ENCODE results near the gene TCF7L2.

- no peak for TF ChIP-seq POLR2A (IDR thresholded peaks at IDR 0.05; ENCODE audit: low read depth, low read length)
- TF ChIP-seq TAF1 (IDR thresholded peaks at IDR 0.05; ENCODE audit: borderline replicate concordance, low read depth, low read length), result no peak
- no peak for TF ChIP-seq POLR2AphosphoS5 (IDR thresholded peaks at IDR 0.05; ENCODE audit: low read depth, low read length)
Observed at GRCh38 chr10:113089551-113089950, 139.5 kb downstream of the TCF7L2 start.

Data from GM12892 (cell line).